Body of pancreas (tissue), 4 donors: Measurements from ENCODE around the gene RAI1.

ENCODE experiments used
- POLR2A ChIP-seq, 3 donors: fragments of 450-650 bp; IDR thresholded peaks; one replicate each; pipeline ENCODE4 v1.6.1; 2016; ENCODE audit warnings: antibody characterized with exemption in 3 of 3, mild to moderate bottlenecking in 2 of 3
- TF ChIP-seq, protein P1 (sequence below), 7 experiments: fragments of 450-650 bp in 4 of 7; fragments of 200-600 bp in 3 of 7; sonication (generic) in 3 of 7; IDR thresholded peaks; one replicate each; pipeline ENCODE4 v1.5.1; 2016 to 2019; ENCODE audit warnings: antibody characterized with exemption in 7 of 7

DNA sequence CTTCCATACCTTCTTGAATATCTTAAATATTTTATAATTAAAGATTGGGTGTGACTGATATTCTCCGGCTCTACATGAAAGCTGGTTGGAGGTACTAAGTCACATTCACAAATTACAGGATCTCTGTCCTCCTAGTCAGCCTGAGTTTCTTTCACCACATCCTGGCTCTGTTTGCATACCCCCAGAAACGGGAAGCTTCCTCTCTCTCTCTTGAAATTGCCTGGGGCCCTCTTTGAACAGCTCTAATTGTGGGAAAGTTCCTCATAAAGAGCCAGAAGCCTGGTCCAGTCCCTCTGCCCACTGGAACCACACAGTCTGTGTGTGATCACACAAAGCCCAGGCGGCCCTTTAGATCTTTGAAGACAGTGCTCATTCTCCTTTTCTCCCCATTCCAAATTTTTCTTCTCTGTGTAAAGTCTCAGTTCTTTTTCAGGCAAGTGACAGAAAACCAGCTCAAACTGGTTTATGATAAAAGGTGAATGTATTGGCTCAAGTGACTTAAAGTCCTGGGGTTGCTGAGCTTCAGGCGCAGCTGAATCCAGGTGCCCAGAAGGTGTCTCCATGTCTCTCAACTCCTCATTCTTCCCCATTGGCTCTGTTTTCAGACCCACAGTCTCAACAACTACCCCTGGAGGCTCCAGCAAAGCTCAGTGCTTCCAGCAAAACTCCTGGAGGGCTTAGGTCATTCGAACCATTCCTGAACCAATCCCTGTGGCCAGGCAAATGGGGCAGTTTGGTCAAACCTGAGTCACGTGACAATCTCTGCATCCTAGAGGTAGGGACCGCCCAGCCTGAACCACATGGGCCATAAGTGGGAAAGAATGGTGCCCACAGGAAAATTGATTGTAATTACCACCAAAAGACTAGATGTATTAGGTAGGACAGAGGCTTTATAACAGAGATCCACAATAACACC lies 8.5 kb upstream of the RAI1 start:
- TF ChIP-seq, protein P1, sequence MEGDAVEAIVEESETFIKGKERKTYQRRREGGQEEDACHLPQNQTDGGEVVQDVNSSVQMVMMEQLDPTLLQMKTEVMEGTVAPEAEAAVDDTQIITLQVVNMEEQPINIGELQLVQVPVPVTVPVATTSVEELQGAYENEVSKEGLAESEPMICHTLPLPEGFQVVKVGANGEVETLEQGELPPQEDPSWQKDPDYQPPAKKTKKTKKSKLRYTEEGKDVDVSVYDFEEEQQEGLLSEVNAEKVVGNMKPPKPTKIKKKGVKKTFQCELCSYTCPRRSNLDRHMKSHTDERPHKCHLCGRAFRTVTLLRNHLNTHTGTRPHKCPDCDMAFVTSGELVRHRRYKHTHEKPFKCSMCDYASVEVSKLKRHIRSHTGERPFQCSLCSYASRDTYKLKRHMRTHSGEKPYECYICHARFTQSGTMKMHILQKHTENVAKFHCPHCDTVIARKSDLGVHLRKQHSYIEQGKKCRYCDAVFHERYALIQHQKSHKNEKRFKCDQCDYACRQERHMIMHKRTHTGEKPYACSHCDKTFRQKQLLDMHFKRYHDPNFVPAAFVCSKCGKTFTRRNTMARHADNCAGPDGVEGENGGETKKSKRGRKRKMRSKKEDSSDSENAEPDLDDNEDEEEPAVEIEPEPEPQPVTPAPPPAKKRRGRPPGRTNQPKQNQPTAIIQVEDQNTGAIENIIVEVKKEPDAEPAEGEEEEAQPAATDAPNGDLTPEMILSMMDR (IDR thresholded peaks at IDR 0.05) = no peak
- TF ChIP-seq POLR2A (IDR thresholded peaks at IDR 0.05) = no peak
